C4-2B (cell line): ENCODE results near the gene ABCA8.

ENCODE experiments used
- ZFX ChIP-seq: fragments of 450-650 bp; IDR thresholded peaks from 2 replicates; pipeline ENCODE4 v1.6.1; 2017
- TF ChIP-seq, protein P1 (sequence below): fragments of 450-650 bp; conservative IDR thresholded peaks from 2 replicates; pipeline ENCODE4 v1.5.1; 2017; ENCODE audit warnings: mild to moderate bottlenecking

DNA sequence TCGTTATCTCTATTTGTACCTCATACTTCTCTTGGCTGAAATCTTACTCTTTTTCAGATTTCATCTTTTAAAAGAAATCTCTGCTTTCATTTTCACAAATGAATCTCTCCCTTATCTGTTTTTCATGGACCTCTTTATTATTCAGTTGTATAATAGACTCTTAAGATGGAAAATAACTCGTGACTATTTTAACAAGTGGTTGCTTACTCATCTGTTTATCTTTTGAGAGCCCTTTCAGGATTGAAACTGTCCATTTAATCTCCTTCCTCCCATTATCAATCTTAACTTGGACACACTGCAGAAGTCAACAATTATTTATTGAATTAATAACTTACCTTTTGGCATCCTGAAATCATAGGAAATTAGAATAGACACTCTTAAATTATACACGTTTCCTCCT, 68.8 kb downstream of the ABCA8 start:
- TF ChIP-seq, protein P1, sequence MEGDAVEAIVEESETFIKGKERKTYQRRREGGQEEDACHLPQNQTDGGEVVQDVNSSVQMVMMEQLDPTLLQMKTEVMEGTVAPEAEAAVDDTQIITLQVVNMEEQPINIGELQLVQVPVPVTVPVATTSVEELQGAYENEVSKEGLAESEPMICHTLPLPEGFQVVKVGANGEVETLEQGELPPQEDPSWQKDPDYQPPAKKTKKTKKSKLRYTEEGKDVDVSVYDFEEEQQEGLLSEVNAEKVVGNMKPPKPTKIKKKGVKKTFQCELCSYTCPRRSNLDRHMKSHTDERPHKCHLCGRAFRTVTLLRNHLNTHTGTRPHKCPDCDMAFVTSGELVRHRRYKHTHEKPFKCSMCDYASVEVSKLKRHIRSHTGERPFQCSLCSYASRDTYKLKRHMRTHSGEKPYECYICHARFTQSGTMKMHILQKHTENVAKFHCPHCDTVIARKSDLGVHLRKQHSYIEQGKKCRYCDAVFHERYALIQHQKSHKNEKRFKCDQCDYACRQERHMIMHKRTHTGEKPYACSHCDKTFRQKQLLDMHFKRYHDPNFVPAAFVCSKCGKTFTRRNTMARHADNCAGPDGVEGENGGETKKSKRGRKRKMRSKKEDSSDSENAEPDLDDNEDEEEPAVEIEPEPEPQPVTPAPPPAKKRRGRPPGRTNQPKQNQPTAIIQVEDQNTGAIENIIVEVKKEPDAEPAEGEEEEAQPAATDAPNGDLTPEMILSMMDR, result no peak
- TF ChIP-seq ZFX, result no peak
